ENCODE data around the gene EIF4G2.

EIF4G2 gene

GRCh38 chr11:10784232-10785145 lies 24.2 kb downstream of the EIF4G2 start:
- DNase-seq (ENCODE audit: low spot score), result no peak

GRCh38 chr11:10780040-10780439 lies 28.7 kb downstream of the EIF4G2 start:
- no peak for TF ChIP-seq CTCF (IDR thresholded peaks at IDR 0.05; ENCODE audit: extremely low read depth, missing control alignments)
- no peak for DNase-seq (ENCODE audit: low spot score)

More at GRCh38 chr11:10784232-10785145, 24.2 kb downstream of the EIF4G2 start:
- no peak for TF ChIP-seq CTCF (IDR thresholded peaks at IDR 0.05; ENCODE audit: extremely low read depth, missing control alignments)

GRCh38 chr11:10779086-10779485 lies 29.6 kb downstream of the EIF4G2 start:
- DNase-seq (ENCODE audit: low spot score), result no peak
- TF ChIP-seq CTCF (IDR thresholded peaks at IDR 0.05; ENCODE audit: extremely low read depth, missing control alignments), result no peak

GRCh38 chr11:10778217-10778970 lies 30.3 kb downstream of the EIF4G2 start:
- no peak for TF ChIP-seq CTCF (IDR thresholded peaks at IDR 0.05; ENCODE audit: extremely low read depth, missing control alignments)
- no peak for DNase-seq (ENCODE audit: low spot score)

GRCh38 chr11:10777806-10778205 lies 30.9 kb downstream of the EIF4G2 start:
- no peak for DNase-seq (ENCODE audit: low spot score)
- no peak for TF ChIP-seq CTCF (IDR thresholded peaks at IDR 0.05; ENCODE audit: extremely low read depth, missing control alignments)

GRCh38 chr11:10777393-10777793 lies 31.3 kb downstream of the EIF4G2 start:
- no peak for TF ChIP-seq CTCF (IDR thresholded peaks at IDR 0.05; ENCODE audit: extremely low read depth, missing control alignments)
- DNase-seq (ENCODE audit: low spot score), result no peak

GRCh38 chr11:10774811-10775210 lies 33.9 kb downstream of the EIF4G2 start:
- TF ChIP-seq CTCF (IDR thresholded peaks at IDR 0.05; ENCODE audit: extremely low read depth, missing control alignments), result no peak
- no peak for DNase-seq (ENCODE audit: low spot score)
